A549 (cell line): ENCODE measurements around the gene NAV2. TPM values are rescaled to one million over a fixed set of nuclear protein-coding genes. Genes with fewer than 3 reads are reported as not detected.

Experiments used
- ATAC-seq, 2 experiments: fragments of 200-7000 bp in 1 of 2; fragments of >200 bp in 1 of 2; cut with Nextera tagmentation in 1 of 2; cut with Tn5 transposase in 1 of 2; 3 replicates each; pipeline versions ENCODE4 v1.8.0 to v1.9.1; 2018 to 2020; ENCODE audit warnings: mild to moderate bottlenecking in 1 of 2, moderate library complexity in 1 of 2
- CTCF ChIA-PET: fragments of 300-600 bp; sonication (Branson Sonifier 250); formaldehyde crosslinking; extraction: SDS; loops from one replicate; lab custom pipeline; 2021; ENCODE audit warnings: antibody characterized with exemption, inconsistent platforms; lab: Yijun Ruan, JAX
- POLR2A ChIA-PET: fragments of 350-600 bp; formaldehyde crosslinking; extraction: SDS; loops from one replicate; lab custom pipeline; 2021; ENCODE audit warnings: antibody characterized with exemption, inconsistent platforms; lab: Yijun Ruan, JAX
- DNase-seq, 2 experiments: peaks; one replicate each; pipeline versions ENCODE4 v3.0.0 to v3.0.0-alpha.2; 2011 to 2016; ENCODE audit warnings: low read depth in 1 of 2, low spot score in 1 of 2
- FAIRE-seq: peaks from 2 replicates; lab custom pipeline; 2011; peaks lifted over from hg19 to GRCh38; lab: Jason Lieb, UNC
- H3K27ac ChIP-seq, 2 experiments: fragments of >200 bp; sonication (Bioruptor Twin); formaldehyde crosslinking; 3 replicates each; pipeline ENCODE4 v1.5.1; 2016 to 2017
- H3K4me1 ChIP-seq: fragments of >200 bp; sonication (Bioruptor Twin); formaldehyde crosslinking; 3 replicates; pipeline ENCODE4 v1.6.1; 2016
- H3K4me2 ChIP-seq: fragments of >200 bp; sonication (Bioruptor Twin); formaldehyde crosslinking; 3 replicates; pipeline ENCODE4 v1.6.1; 2016
- H3K4me3 ChIP-seq: fragments of >200 bp; sonication (Bioruptor Twin); formaldehyde crosslinking; 3 replicates; pipeline ENCODE4 v1.5.1; 2016
- H3K9me3 ChIP-seq: fragments of >200 bp; sonication (Bioruptor Twin); formaldehyde crosslinking; 3 replicates; pipeline ENCODE4 v1.6.1; 2016
- BCL3 ChIP-seq: fragments of >200 bp; sonication (Bioruptor Twin); formaldehyde crosslinking; IDR thresholded peaks from 3 replicates; pipeline ENCODE4 v1.6.1; 2016
- CBX8 ChIP-seq: fragments of 200-600 bp; sonication (generic); IDR thresholded peaks from 2 replicates; pipeline ENCODE4 v1.6.1; 2016
- CHD2 ChIP-seq: fragments of 150-350 bp; IDR thresholded peaks from 2 replicates; pipeline ENCODE4 v1.6.1; 2014; ENCODE audit warnings: low read length; ENCODE audit not compliant: partially characterized antibody
- CTCF ChIP-seq: fragments of >200 bp; sonication (Bioruptor Twin); formaldehyde crosslinking; IDR thresholded peaks from 3 replicates; pipeline ENCODE4 v1.5.1; 2016
- E2F6 ChIP-seq: IDR thresholded peaks from 2 replicates; pipeline ENCODE4 v1.6.1; 2012; ENCODE audit warnings: low read depth, borderline replicate concordance
- FOSL2 ChIP-seq, 2 experiments: fragments of 450-650 bp in 1 of 2; fragments of >200 bp in 1 of 2; sonication (Bioruptor Twin) in 1 of 2; formaldehyde crosslinking; IDR thresholded peaks; 2 replicates each; pipeline versions ENCODE4 v1.5.0 to v1.6.1; 2016 to 2020; ENCODE audit warnings: mild to moderate bottlenecking in 1 of 2, moderate library complexity in 1 of 2
- FOXS1 ChIP-seq: fragments of 250-450 bp; sonication (Bioruptor Pico); IDR thresholded peaks from 2 replicates; pipeline ENCODE4 v1.5.0; 2020; ENCODE audit warnings: mild to moderate bottlenecking, moderate library complexity
- GATA3 ChIP-seq: IDR thresholded peaks from 2 replicates; pipeline ENCODE4 v1.6.1; 2012; ENCODE audit warnings: borderline replicate concordance
- HEYL ChIP-seq: fragments of 250-450 bp; sonication (Bioruptor Pico); IDR thresholded peaks from 2 replicates; pipeline ENCODE4 v1.8.0; 2021; ENCODE audit warnings: mild to moderate bottlenecking, moderate library complexity
- JUN ChIP-seq, 2 experiments: fragments of >200 bp; sonication (Bioruptor Twin); formaldehyde crosslinking; IDR thresholded peaks; 2 replicates in 1 of 2; 3 replicates in 1 of 2; pipeline ENCODE4 v1.6.1; 2016 to 2017
- JUNB ChIP-seq: fragments of >200 bp; sonication (Bioruptor Twin); formaldehyde crosslinking; IDR thresholded peaks from 2 replicates; pipeline ENCODE4 v1.6.1; 2016
- KDM5A ChIP-seq: fragments of 200-600 bp; sonication (generic); IDR thresholded peaks from 2 replicates; pipeline ENCODE4 v1.6.1; 2016; ENCODE audit warnings: antibody characterized with exemption, mild to moderate bottlenecking
- MAX ChIP-seq: IDR thresholded peaks from 2 replicates; pipeline ENCODE4 v1.6.1; 2012
- MYC ChIP-seq: IDR thresholded peaks from 2 replicates; pipeline ENCODE4 v1.6.1; 2012; ENCODE audit warnings: mild to moderate bottlenecking, inconsistent platforms, low read length, improper control_type of control experiment, borderline replicate concordance
- NPAS2 ChIP-seq: fragments of 250-450 bp; sonication (Bioruptor Pico); IDR thresholded peaks from 2 replicates; pipeline ENCODE4 v1.8.0; 2022; ENCODE audit warnings: mild to moderate bottlenecking, moderate library complexity, borderline replicate concordance
- PBX3 ChIP-seq: IDR thresholded peaks from 2 replicates; pipeline ENCODE4 v1.6.1; 2012
- REST ChIP-seq: fragments of 200-600 bp; sonication (generic); IDR thresholded peaks from 2 replicates; pipeline ENCODE4 v1.6.1; 2016; ENCODE audit warnings: antibody characterized with exemption, mild to moderate bottlenecking, moderate library complexity
- SMC3 ChIP-seq: fragments of >200 bp; sonication (Bioruptor Twin); formaldehyde crosslinking; IDR thresholded peaks from 3 replicates; pipeline ENCODE4 v1.6.1; 2018; ENCODE audit warnings: inconsistent platforms
- whole genome bisulfite sequencing: methylation state at CpG from one replicate; pipeline ENCODE4 v1.1.6; 2017; ENCODE audit errors: missing lambda C conversion rate; 5-methylcytosine and 5-hydroxymethylcytosine counted together
- polyA plus RNA-seq, 4 experiments: library from polyadenylated mRNA; depleted of rRNA in 3 of 4; stranded (reverse); fragments of >200 nt; fragmentation: RNase III in 1 of 4; extraction: RNeasy Plus Mini Kit Qiagen cat#74134 plus additional on column Dnase treatment in 1 of 4; gene quantifications; 2 replicates in 3 of 4; 3 replicates in 1 of 4; pipeline ENCODE4 v1.2.3, GENCODE V29; 2011 to 2017
- TF ChIP-seq, protein P1 (sequence below): fragments of 250-450 bp; sonication (Bioruptor Pico); IDR thresholded peaks from 2 replicates; pipeline ENCODE4 v1.5.0; 2021; ENCODE audit warnings: mild to moderate bottlenecking, moderate library complexity, borderline replicate concordance

NAV2 gene
- polyA plus RNA-seq, 2 of the 4 experiments (the other 2 are of a cell fraction), result 4.9 to 19.8 TPM

DNA sequence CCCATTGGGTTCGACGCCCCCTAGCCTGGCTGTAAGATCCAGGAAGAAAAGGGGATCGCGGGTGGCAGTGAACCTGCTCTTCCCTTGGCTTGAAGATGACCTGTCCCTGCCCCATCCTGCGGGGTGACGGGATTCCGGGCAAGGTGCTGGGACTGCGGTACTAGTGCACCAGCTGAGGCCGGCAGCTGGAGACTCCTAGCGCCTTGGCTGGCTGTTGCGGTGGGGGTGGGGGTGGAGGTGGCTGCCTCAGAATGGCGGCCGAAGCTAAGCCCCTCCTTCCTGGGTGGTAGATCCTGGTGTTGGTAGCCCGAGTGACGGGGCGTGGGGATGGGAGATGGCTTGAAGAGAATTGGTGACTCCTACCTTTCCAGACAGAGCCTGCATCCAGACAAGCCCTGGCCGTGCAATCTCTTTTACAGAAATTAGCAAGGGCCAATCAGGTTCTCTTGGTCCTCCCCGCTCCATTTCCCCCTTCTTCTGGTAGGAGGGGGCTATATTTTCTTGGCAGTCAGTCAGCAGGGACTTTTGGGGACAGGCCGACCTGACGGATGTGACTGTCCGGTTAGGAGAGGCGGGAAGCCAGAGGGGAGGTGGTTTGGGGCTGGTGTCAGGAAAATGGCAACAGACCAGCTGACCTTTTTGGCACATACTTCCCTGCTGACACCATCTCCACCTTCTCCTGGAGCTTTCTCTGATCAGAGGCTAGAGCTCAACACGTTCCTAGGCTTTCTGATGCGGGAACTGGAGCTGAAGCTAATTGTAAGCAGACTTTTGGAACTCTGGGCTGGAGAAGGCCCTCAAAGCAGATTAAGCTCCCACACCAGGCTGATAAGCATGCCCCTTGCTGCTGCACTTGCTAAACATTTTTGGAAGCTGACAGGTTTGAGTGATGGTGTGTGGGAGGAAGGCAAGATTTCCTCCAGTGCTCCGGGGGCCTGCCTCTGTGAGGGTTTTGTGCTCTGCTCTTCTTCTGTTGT lies 2.0 kb downstream of the NAV2 start (continued):
- TF ChIP-seq REST (no peak), BCL3 (no peak)

GRCh38 chr11:19715373-19715772 lies 2.7 kb downstream of the NAV2 start:
- Histone ChIP-seq H3K4me3 (no peak overlapping the region), H3K4me1 (peaks cover 36% of the 10 kb centered on the region), H3K9me3 (no peaks in the 10 kb centered on the region), H3K27ac (peak overlapping the region; percentile 55 to 87), H3K4me2 (peak overlapping the region; percentile 87)
- DNase-seq, result peak; percentile 29 to 70
- ChIA-PET CTCF (interaction anchor here (0.6 to 1.3 kb wide), 4 partner anchors 27 to 619 kb away, joined by 3 to 4 read pairs (median 3); no protein-coding TSS in a partner anchor), POLR2A (no interaction called here)
- peak; percentile 42 to 49 for ATAC-seq
- no peak for FAIRE-seq
- TF ChIP-seq CTCF (no peak), E2F6 (peak; percentile 36; the same call in 1 of the 2 replicates), MAX (peak; percentile 76), GATA3 (0 out of 2 replicates have a peak, but pooled peaks have one; percentile 28), FOSL2 (IDR thresholded peaks at IDR 0.05) (peak; percentile 51; the same call in 1 of the 2 replicates), FOSL2 (CRISPR knock-in tag; IDR thresholded peaks at IDR 0.05) (peak; percentile 81), SMC3 (no peak), JUN (IDR thresholded peaks at IDR 0.05) (no peak), FOXS1 (no peak), JUNB (peak; percentile 40; the same call in 1 of the 2 replicates)
- 5% methylated on average over 6 of the region's 6 CpGs for WGBS

DNA sequence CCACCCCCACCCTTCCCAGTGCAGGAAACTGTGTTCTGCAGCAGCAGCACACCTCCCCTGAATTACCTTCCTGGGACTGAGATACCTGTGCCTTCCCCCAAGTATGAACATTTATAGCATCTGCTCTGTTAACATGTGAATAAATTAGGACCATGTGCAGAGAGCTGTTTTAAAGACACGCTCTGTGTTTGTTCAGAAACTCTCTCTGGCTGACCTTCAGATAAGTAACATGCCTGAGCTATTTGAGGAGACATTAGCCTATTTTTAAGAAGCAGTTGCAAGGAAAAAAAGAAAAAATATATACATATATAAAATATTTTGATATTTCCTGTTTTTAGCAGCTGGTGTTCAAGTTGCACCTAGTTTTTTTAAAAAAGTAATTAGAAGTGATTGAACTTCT lies 5.4 kb downstream of the NAV2 start:
- peaks cover 36% of the 10 kb centered on the region for H3K4me1 ChIP-seq

More for the DNA sequence above, 5.4 kb downstream of the NAV2 start:
- WGBS, result 79% methylated on average over 1 of the region's 1 CpG
- DNase-seq, result no peak
- no peak for ATAC-seq
- FAIRE-seq, result no peak
- Histone ChIP-seq H3K4me3 (no peak overlapping the region), H3K4me2 (no peak overlapping the region), H3K27ac (peak overlapping the region in 1 of 2 experiments; percentile 27; a peak in 1 of 6 replicates), H3K9me3 (no peaks in the 10 kb centered on the region)
- POLR2A ChIA-PET, result no interaction called here
- TF ChIP-seq CHD2 (no peak), KDM5A (no peak), PBX3 (no peak), FOXS1 (no peak), HEYL (CRISPR knock-in tag) (no peak), CBX8 (no peak), NPAS2 (CRISPR knock-in tag) (no peak), MYC (no peak)
- TF ChIP-seq, protein P1, sequence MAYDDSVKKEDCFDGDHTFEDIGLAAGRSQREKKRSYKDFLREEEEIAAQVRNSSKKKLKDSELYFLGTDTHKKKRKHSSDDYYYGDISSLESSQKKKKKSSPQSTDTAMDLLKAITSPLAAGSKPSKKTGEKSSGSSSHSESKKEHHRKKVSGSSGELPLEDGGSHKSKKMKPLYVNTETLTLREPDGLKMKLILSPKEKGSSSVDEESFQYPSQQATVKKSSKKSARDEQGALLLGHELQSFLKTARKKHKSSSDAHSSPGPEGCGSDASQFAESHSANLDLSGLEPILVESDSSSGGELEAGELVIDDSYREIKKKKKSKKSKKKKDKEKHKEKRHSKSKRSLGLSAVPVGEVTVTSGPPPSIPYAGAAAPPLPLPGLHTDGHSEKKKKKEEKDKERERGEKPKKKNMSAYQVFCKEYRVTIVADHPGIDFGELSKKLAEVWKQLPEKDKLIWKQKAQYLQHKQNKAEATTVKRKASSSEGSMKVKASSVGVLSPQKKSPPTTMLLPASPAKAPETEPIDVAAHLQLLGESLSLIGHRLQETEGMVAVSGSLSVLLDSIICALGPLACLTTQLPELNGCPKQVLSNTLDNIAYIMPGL, result no peak
- CTCF ChIA-PET, result interaction anchor here (1.2 to 2.7 kb wide), 4 partner anchors 15 to 154 kb away, joined by 4 to 11 read pairs (median 4); no protein-coding TSS in a partner anchor
